Lower lobe of right lung (tissue), 2 donors: ENCODE data around the gene SECISBP2L. TPM values are rescaled to one million over a fixed set of nuclear protein-coding genes. Genes with fewer than 3 reads are reported as not detected.

Source experiments
- ATAC-seq, 2 donors: fragments of 200-7000 bp; cut with Tn5 transposase; one replicate each; pipeline ENCODE4 v1.9.1; 2020 to 2022; ENCODE audit warnings: mild to moderate bottlenecking in 2 of 2, moderate library complexity in 2 of 2
- DNase-seq: peaks from one replicate; pipeline ENCODE4 v3.0.0-alpha.2; 2020
- H3K27ac ChIP-seq: fragments of 200-600 bp; one replicate; pipeline ENCODE4 v1.8.0; 2022
- H3K27me3 ChIP-seq: fragments of 200-600 bp; one replicate; pipeline ENCODE4 v1.8.0; 2022; ENCODE audit warnings: low read depth
- H3K36me3 ChIP-seq: fragments of 200-600 bp; one replicate; pipeline ENCODE4 v1.8.0; 2022; ENCODE audit warnings: mild to moderate bottlenecking
- H3K4me1 ChIP-seq: fragments of 200-600 bp; one replicate; pipeline ENCODE4 v1.8.0; 2022
- H3K4me3 ChIP-seq: fragments of 200-600 bp; one replicate; pipeline ENCODE4 v1.8.0; 2022; ENCODE audit warnings: mild to moderate bottlenecking
- H3K9me3 ChIP-seq: fragments of 200-600 bp; one replicate; pipeline ENCODE4 v1.8.0; 2022
- intact Hi-C: fragments of 100-400 bp; cut with DNase I; formaldehyde crosslinking; loops from one replicate; pipeline ENCODE4 v1.11.0; 2022
- total RNA-seq: library from RNA; stranded (reverse); fragmentation: NEBNext Ultra II Directional; extraction: Animal tissue kit (Norgen Biotek cat#: 25700); gene quantifications from one replicate; pipeline ENCODE4 v1.2.1, GENCODE V29; 2021
- TF ChIP-seq, protein P1 (sequence below): fragments of 200-600 bp; IDR thresholded peaks from one replicate; pipeline ENCODE4 v1.8.0; 2022; ENCODE audit warnings: antibody characterized with exemption, mild to moderate bottlenecking
- donor health status: DM: no; HTN: yes; CAD: no; lungs with severe emphysema.

SECISBP2L gene
- total RNA-seq, 1 donor from 2014 or later = 139 TPM

DNA sequence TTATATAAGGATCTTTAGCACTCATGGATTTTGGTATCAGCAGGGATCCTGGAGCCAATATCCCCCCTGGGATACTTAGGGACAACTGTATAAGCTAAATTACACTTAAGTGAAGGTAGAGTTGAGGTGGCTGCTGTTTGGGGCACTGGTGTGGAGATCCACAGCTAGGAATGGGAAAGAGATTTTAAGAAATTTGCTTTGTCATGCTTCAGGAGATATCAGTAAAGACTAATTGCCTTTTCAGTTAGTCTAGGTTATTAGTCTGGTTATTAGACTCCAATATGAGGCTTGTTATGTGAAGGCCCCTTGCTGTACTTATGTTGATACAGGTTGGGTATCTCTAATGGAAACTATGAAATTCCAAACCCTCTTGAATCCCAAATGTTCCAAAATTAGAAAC lies 1.2 kb upstream of the SECISBP2L start:
- intact Hi-C loops = loop anchor here (10.0 kb wide), 1 partner anchor 77 kb away; no protein-coding TSS in a partner anchor
- H3K27me3 ChIP-seq = no peaks in the 10 kb centered on the region
- no peak for DNase-seq
- H3K36me3 ChIP-seq = no peaks in the 10 kb centered on the region
- no peak overlapping the region for H3K27ac ChIP-seq
- no peak overlapping the region for H3K4me3 ChIP-seq
- TF ChIP-seq, protein P1, sequence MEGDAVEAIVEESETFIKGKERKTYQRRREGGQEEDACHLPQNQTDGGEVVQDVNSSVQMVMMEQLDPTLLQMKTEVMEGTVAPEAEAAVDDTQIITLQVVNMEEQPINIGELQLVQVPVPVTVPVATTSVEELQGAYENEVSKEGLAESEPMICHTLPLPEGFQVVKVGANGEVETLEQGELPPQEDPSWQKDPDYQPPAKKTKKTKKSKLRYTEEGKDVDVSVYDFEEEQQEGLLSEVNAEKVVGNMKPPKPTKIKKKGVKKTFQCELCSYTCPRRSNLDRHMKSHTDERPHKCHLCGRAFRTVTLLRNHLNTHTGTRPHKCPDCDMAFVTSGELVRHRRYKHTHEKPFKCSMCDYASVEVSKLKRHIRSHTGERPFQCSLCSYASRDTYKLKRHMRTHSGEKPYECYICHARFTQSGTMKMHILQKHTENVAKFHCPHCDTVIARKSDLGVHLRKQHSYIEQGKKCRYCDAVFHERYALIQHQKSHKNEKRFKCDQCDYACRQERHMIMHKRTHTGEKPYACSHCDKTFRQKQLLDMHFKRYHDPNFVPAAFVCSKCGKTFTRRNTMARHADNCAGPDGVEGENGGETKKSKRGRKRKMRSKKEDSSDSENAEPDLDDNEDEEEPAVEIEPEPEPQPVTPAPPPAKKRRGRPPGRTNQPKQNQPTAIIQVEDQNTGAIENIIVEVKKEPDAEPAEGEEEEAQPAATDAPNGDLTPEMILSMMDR = no peak
- peaks cover 25% of the 10 kb centered on the region for H3K4me1 ChIP-seq
- no peak for ATAC-seq
- H3K9me3 ChIP-seq = no peaks in the 10 kb centered on the region

DNA sequence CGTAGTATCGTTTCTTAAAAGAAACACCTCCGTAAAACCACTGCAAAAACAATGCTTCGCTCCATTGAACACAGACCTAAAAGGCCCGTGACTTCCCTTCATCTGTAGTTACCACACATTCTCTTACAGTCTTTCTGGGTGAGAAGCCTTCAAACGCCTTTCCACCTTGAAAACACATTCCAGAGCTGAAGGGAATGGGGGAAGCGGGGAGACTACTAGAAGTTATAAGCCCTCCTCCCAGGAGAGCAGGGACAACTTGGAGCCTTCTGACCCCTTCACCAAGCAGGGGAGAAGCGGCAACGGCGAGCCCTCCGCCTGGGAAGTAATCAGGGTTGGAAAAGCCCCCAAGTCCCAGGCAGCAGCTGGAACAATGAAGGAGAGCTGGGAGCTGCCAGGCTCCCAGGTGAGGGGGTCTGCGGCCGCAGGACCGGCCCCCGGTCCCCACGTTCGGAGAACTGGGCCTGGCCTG lies 461 bp downstream of the SECISBP2L start:
- intact Hi-C loops = loop anchor here (10.0 kb wide), 1 partner anchor 79 kb away; no protein-coding TSS in a partner anchor
- H3K4me3 ChIP-seq = peak overlapping the region; percentile 90
- H3K9me3 ChIP-seq = no peaks in the 10 kb centered on the region
- H3K27me3 ChIP-seq = no peaks in the 10 kb centered on the region
- H3K4me1 ChIP-seq = peaks cover 41% of the 10 kb centered on the region
- H3K27ac ChIP-seq = peak overlapping the region; percentile 92
- DNase-seq (no peak), ATAC-seq (peak; percentile 59 to 72)
- no peaks in the 10 kb centered on the region for H3K36me3 ChIP-seq
- TF ChIP-seq, protein P1 = no peak

DNA sequence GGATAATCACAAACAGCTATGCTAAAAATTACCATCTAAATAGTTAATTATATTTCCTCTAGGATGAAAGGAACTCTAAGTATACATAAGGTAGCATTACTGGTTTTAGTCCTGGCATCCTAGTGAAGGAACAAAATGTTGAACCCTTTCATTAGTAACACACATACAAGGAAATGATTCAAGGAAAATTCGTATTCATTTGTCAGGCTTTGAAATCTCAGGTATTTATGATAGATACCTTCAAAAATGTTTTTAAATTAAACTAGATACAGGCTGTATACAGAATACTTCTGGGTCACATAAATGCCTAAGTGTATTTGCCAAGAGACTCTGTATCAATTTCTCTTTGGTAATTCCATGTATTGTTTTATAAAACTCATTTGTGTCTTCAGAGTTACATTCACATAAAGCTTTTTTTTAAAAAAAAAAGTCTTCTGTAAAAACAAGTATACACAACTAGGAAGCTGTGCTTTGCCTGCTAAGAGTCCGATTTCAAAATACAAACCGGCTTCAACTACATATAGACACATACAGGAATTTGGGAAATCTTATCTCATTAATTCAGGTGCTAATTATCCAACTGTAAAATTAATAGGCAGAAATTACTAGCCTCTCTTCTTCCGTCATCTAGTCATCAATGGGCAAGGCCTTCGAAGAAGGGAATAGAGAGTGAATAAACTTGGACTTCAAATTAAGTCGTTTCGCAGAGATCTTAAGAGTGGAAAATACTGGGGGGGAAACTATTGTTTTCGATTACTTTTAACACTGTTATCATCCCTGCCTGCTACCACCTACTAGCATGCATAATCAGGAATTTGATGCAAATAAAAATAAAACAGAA lies 1.3 kb downstream of the SECISBP2L start:
- ATAC-seq = no peak
- DNase-seq = no peak
- H3K4me3 ChIP-seq = peak overlapping the region; percentile 90
- peaks cover 41% of the 10 kb centered on the region for H3K4me1 ChIP-seq
- H3K27me3 ChIP-seq = no peaks in the 10 kb centered on the region
- H3K27ac ChIP-seq = peak overlapping the region; percentile 92
- TF ChIP-seq, protein P1 = no peak
- H3K36me3 ChIP-seq = no peaks in the 10 kb centered on the region
- intact Hi-C loops = loop anchor here (10.0 kb wide), 1 partner anchor 80 kb away; no protein-coding TSS in a partner anchor
- H3K9me3 ChIP-seq = no peaks in the 10 kb centered on the region

DNA sequence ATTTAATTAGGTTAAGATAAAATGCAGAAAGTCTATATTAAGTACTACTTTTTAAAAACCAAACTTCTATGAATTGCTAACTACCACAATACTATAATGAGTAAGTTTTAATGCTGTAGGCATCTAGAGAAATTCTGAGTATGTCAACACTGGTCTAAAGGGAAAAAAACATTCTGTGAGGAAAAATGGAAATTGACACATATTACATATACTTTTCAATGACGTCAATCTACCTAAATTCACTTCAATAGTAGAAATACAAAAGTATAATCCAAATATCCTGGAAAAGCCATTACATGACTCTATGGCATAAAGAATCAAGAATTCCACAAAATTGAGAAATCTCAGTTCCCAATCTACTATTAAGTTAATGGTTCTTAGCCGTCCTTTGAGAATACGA lies 2.2 kb downstream of the SECISBP2L start:
- ATAC-seq = no peak
- Histone ChIP-seq H3K36me3 (no peaks in the 10 kb centered on the region), H3K27me3 (no peaks in the 10 kb centered on the region), H3K27ac (no peak overlapping the region), H3K4me3 (peak overlapping the region; percentile 90), H3K9me3 (no peaks in the 10 kb centered on the region), H3K4me1 (peaks cover 44% of the 10 kb centered on the region)
- TF ChIP-seq, protein P1 = no peak
- intact Hi-C loops = loop anchor here (10.0 kb wide), 1 partner anchor 81 kb away; no protein-coding TSS in a partner anchor
- no peak for DNase-seq

DNA sequence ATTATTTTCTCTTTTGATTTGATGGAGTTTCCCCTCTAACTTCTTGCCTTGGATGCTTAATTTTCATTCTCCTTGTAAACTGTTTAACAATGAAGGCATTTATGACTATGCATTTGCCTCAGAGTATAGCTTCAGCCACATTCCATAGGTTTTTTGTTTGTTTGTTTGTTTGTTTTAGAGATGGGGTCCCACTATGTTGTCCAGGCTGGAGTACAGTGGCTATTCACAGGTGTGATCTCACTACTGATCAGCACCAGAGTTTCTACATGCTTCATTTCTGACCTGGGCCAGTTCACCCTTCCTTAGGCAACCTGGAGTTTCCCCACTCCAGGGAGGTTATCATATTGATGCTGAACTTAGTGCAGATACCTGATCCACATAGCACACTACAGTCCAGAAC lies 4.1 kb downstream of the SECISBP2L start:
- H3K4me3 ChIP-seq = no peak overlapping the region
- intact Hi-C loops = loop anchor here (10.0 kb wide), 1 partner anchor 83 kb away; no protein-coding TSS in a partner anchor
- no peak for DNase-seq
- peaks cover 63% of the 10 kb centered on the region for H3K4me1 ChIP-seq
- no peaks in the 10 kb centered on the region for H3K9me3 ChIP-seq
- TF ChIP-seq, protein P1 = no peak
- ATAC-seq = no peak
- no peaks in the 10 kb centered on the region for H3K36me3 ChIP-seq
- no peak overlapping the region for H3K27ac ChIP-seq
- no peaks in the 10 kb centered on the region for H3K27me3 ChIP-seq
